ENCODE results near the gene NLRX1.

- TF ChIP-seq POLR2A (IDR thresholded peaks at IDR 0.05) (no peak), CTCF (IDR thresholded peaks at IDR 0.05) (no peak), EP300 (IDR thresholded peaks at IDR 0.05) (no peak)
Observed at GRCh38 chr11:119154178-119154577, 14.3 kb upstream of the NLRX1 start.
